Measurements from ENCODE around the gene ZNF687. TPM values are rescaled to one million over a fixed set of nuclear protein-coding genes. Genes with fewer than 3 reads are reported as not detected.
A peak's percentile ranks its signal among the peaks of the same experiment; 100 is the strongest.

The ZNF687 gene, protein sequence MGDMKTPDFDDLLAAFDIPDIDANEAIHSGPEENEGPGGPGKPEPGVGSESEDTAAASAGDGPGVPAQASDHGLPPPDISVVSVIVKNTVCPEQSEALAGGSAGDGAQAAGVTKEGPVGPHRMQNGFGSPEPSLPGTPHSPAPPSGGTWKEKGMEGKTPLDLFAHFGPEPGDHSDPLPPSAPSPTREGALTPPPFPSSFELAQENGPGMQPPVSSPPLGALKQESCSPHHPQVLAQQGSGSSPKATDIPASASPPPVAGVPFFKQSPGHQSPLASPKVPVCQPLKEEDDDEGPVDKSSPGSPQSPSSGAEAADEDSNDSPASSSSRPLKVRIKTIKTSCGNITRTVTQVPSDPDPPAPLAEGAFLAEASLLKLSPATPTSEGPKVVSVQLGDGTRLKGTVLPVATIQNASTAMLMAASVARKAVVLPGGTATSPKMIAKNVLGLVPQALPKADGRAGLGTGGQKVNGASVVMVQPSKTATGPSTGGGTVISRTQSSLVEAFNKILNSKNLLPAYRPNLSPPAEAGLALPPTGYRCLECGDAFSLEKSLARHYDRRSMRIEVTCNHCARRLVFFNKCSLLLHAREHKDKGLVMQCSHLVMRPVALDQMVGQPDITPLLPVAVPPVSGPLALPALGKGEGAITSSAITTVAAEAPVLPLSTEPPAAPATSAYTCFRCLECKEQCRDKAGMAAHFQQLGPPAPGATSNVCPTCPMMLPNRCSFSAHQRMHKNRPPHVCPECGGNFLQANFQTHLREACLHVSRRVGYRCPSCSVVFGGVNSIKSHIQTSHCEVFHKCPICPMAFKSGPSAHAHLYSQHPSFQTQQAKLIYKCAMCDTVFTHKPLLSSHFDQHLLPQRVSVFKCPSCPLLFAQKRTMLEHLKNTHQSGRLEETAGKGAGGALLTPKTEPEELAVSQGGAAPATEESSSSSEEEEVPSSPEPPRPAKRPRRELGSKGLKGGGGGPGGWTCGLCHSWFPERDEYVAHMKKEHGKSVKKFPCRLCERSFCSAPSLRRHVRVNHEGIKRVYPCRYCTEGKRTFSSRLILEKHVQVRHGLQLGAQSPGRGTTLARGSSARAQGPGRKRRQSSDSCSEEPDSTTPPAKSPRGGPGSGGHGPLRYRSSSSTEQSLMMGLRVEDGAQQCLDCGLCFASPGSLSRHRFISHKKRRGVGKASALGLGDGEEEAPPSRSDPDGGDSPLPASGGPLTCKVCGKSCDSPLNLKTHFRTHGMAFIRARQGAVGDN
- polyA plus RNA-seq (7.3 to 11.4 TPM (median 10.9 TPM) in 3 replicates), polyA minus RNA-seq (21.9 to 58.5 TPM (median 28.3 TPM) in 3 replicates)
- polyA plus RNA-seq (2011; ENCODE audit: low read depth) = 4.7 TPM
- polyA plus RNA-seq (2011; cell fraction: cytosol; rRNA removed) = 5.7 and 7.7 TPM in 2 replicates
- 16.5 and 20.4 TPM in 2 replicates for polyA plus RNA-seq (2011; cell fraction: nucleus; rRNA removed)
- 8.8 and 10.5 TPM in 2 replicates for polyA plus RNA-seq (2012; ENCODE audit: low replicate concordance)
- 24.4 TPM for polyA minus RNA-seq (2011; cell fraction: cytosol; rRNA and poly(A)+ RNA removed)
- 28.9 and 29.3 TPM in 2 replicates for polyA minus RNA-seq (2011; cell fraction: nucleus; rRNA and poly(A)+ RNA removed)

DNA sequence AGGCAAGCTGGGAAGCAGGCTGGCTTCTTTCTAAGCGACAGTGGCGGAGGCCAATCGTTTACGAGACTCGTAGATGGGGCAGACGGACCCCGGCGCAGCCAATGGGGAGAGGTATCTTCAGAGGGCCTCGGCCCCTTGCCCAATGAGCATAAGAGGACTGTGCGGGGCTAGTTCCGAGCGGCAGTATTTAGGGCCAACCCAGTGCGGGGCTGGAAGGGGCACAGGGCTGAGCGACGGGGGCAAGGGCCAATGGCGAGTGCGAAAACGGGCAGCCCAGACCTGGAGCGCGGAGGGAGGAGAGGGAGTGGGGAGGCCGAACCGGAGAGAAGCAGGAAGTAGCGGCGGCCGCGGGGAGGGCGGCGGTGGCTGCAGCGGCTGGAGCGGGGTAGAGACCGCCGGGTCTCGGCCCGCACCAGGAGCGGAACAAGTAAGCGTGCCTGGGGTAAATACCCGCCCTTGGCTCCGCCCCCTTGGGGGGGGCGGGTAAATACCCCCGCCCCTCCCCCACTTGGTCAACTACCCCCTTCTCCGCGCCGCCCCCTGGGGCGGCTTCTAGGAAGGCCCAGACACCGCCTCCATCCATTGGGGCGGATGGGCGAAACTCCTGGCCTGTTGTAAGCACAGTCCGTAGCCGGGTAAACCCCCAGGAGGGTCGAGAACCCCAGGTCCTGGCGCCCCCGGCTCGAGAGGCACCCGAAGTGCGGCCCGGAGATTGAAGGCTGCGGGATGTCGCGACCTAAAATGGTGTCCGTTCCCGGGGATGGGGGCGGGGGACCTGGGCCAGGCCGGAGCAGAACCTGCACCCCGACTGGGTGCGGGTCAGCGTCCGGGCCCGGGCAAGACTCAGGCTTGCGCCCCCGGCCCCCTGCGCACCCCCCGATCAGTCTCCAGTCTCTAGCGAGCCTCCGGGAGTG, at the start of gene ZNF687:
TSS of gene ZNF687 (plus strand) at position 331 of the 914 bp plus-strand sequence. CDS start 3,993 bp downstream, outside the sequence.
- FAIRE-seq (peak; percentile 90), DNase-seq (ENCODE audit: low read depth, low spot score) (peak; percentile 98)
- Histone ChIP-seq H3K9me3 (ENCODE audit: control insufficient read depth, low read depth, low read length) (no peaks in the 10 kb centered on the region), H4K20me1 (ENCODE audit: control insufficient read depth, extremely low read depth, insufficient read depth, low read length) (no peaks in the 10 kb centered on the region), H3K79me2 (ENCODE audit: control insufficient read depth, insufficient read depth, low read length) (peaks cover 27% of the 10 kb centered on the region), H2AFZ (ENCODE audit: control insufficient read depth, low read length) (peak within 1 kb of the TSS; percentile 100), H3K4me3 (ENCODE audit: control insufficient read depth in 2 of 3, extremely low read depth in 1 of 3, insufficient read depth in 2 of 3, low read depth in 1 of 3, low read length in 3 of 3) (peak within 1 kb of the TSS; percentile 63 to 100 (median 97)), H3K36me3 (ENCODE audit: control insufficient read depth in 2 of 2, extremely low read depth in 1 of 2, insufficient read depth in 2 of 2, low read length in 2 of 2) (peaks cover 4 to 12% of the 10 kb centered on the region in 2 experiments), H3K4me2 (ENCODE audit: control insufficient read depth, extremely low read depth, insufficient read depth, low read depth, low read length) (peak within 1 kb of the TSS; percentile 94), H3K9me1 (ENCODE audit: control insufficient read depth, extremely low read depth, insufficient read depth, low read length) (no peaks in the 10 kb centered on the region), H3K4me1 (ENCODE audit: control insufficient read depth, extremely low read depth, insufficient read depth, low read length) (peaks cover 10% of the 10 kb centered on the region), H3K27ac (ENCODE audit: control insufficient read depth, insufficient read depth, low read length) (peak within 1 kb of the TSS; percentile 100), H3K27me3 (ENCODE audit: control insufficient read depth, extremely low read depth, insufficient read depth, low read length) (no peaks in the 10 kb centered on the region), H3K9ac (ENCODE audit: control insufficient read depth, extremely low read depth, insufficient read depth, low read length) (peak within 1 kb of the TSS; percentile 99)
- dilution Hi-C loops (cut with MboI; ENCODE audit: extremely low pct_ligation_motif_present, low sequenced_read_pairs) = no loop called here
- TF ChIP-seq CTCF (optimal IDR thresholded peaks at IDR 0.05 in 1 of 3, IDR thresholded peaks at IDR 0.05 in 1 of 3, conservative IDR thresholded peaks at IDR 0.05 in 1 of 3; ENCODE audit: extremely low read depth in 1 of 3, insufficient read depth in 2 of 3, low read length in 3 of 3) = peak in 1 of 3 experiments; percentile 2
- TF ChIP-seq EZH2 (IDR thresholded peaks at IDR 0.05; ENCODE audit: low read length) = no peak
